Activated CD4-positive, alpha-beta memory T cell treated with anti-CD3 and anti-CD28 coated beads, Interleukin-2, amount 10 ng/mL, durations not matched to agents 7 days and 5 days (primary cell): ENCODE measurements around the gene NFE2L2. TPM values are rescaled to one million over a fixed set of nuclear protein-coding genes. Genes with fewer than 3 reads are reported as not detected.
"Not testable (repeated sequence)": the region's sequence is repeated elsewhere in the genome, so short reads cannot be mapped to it uniquely, and the experiment has no call there.

Source experiments
- CTCF ChIA-PET: fragments of 350-600 bp; sonication (Branson Sonifier 250); formaldehyde crosslinking; loops from one replicate; lab custom pipeline; 2021; ENCODE audit warnings: antibody characterized with exemption, inconsistent platforms; lab: Charles Lee
- POLR2A ChIA-PET: fragments of 350-600 bp; sonication (Branson Sonifier 250); formaldehyde crosslinking; loops from one replicate; lab custom pipeline; 2021; ENCODE audit warnings: antibody characterized with exemption; lab: Charles Lee
- DNase-seq: peaks from one replicate; pipeline ENCODE4 v3.0.0-alpha.2; 2020
- H3K27ac Mint-ChIP-seq: one replicate; pipeline ENCODE4 v1.8.0; 2021; ENCODE audit warnings: mild to moderate bottlenecking, mixed read lengths
- H3K27me3 Mint-ChIP-seq: one replicate; pipeline ENCODE4 v1.8.0; 2021; ENCODE audit warnings: mixed read lengths
- H3K36me3 Mint-ChIP-seq: one replicate; pipeline ENCODE4 v1.8.0; 2021; ENCODE audit warnings: low read depth, mixed read lengths
- H3K4me1 Mint-ChIP-seq: one replicate; pipeline ENCODE4 v1.8.0; 2021; ENCODE audit warnings: mixed read lengths
- H3K4me3 Mint-ChIP-seq: one replicate; pipeline ENCODE4 v1.8.0; 2021; ENCODE audit warnings: mild to moderate bottlenecking, mixed read lengths
- H3K9me3 Mint-ChIP-seq: one replicate; pipeline ENCODE4 v1.8.0; 2021; ENCODE audit warnings: mixed read lengths
- total RNA-seq, 2 experiments: library from RNA; stranded (reverse); gene quantifications; one replicate each; pipeline ENCODE4 v1.2.3, GENCODE V29; 2021

Gene NFE2L2
- total RNA-seq, 2 experiments from 2014 or later: 63.2 to 63.4 TPM

DNA sequence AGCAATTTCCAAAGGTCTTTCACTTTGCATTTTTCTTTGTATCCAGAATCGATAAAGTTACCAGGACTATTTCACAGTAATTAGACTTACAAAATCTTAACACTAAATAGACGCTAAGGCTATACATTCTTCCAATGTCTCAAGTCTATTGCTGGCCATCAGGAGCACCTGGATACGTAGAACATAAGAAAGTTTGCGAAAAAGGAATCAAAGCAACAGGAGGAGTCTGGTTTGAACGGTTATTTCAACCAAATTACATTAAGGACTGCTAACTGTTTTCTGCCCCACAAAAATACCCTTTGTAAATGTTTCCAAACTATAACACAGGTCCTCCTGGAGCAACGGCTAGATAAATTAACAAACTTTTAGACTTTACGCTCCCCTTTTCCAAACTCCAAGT lies 53.4 kb downstream of the NFE2L2 start:
- peak overlapping the region; percentile 100 for H3K27ac Mint-ChIP-seq
- DNase-seq: no peak
- peak overlapping the region; percentile 94 for H3K4me3 Mint-ChIP-seq
- no peaks in the 10 kb centered on the region for H3K9me3 Mint-ChIP-seq
- POLR2A ChIA-PET: interaction anchor here (0.6 to 4.7 kb wide), 28 partner anchors 9 to 356 kb away, joined by 3 to 255 read pairs (median 5); partner anchors contain the start of genes AGPS and NFE2L2
- H3K36me3 Mint-ChIP-seq: peaks cover 39% of the 10 kb centered on the region
- peaks cover 45% of the 10 kb centered on the region for H3K4me1 Mint-ChIP-seq
- no peaks in the 10 kb centered on the region for H3K27me3 Mint-ChIP-seq
- CTCF ChIA-PET: interaction anchor here (0.6 to 1.7 kb wide), 8 partner anchors 9 to 181 kb away, joined by 3 to 30 read pairs (median 8); partner anchors contain the start of genes AGPS and NFE2L2

DNA sequence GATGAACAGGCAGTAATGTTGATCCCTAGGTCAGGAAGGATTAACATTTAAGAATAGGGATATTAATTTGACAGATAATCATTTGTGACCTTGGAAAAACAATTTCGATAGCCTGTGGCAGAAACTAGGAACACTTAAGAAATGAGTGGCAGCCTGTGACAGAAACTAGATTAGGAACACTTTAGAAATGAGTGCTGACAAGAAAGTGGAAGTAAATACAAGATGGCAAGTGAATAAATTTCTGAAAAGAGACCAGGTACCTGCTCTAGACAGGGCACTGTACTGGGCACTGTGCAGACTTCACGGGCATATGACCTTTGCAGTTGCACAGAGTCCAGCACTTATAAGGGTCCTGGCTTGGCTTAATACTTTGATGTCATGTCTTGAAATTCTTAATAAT lies 57.4 kb downstream of the NFE2L2 start:
- CTCF ChIA-PET: no interaction called here

DNA sequence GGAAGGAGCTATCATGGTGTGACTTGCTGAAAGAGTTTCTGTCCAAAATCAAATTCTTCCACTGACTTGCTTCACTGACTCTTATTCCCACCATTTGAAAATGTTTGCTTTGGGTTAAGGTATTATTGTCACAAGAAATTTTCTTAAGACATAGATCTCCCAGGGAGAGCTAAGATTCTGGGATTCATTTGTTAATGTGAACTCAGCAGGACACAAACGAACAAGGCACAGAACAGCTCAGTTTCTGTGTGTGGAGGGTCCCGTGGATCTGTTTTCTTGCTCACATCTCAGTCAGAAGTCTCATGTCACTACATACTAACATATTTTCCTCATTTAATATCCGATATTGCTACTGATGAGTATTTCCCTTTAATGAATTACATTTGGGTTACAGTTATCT lies 60.1 kb downstream of the NFE2L2 start:
- DNase-seq: no peak
- Mint-ChIP-seq H3K4me3 (no peak overlapping the region), H3K36me3 (peaks cover 3% of the 10 kb centered on the region), H3K27me3 (no peaks in the 10 kb centered on the region), H3K4me1 (peaks cover 18% of the 10 kb centered on the region), H3K9me3 (no peaks in the 10 kb centered on the region), H3K27ac (no peak overlapping the region)
- ChIA-PET CTCF (interaction anchor here (2.2 kb wide), 1 partner anchor 39 kb away, joined by 8 read pairs; no protein-coding TSS in a partner anchor), POLR2A (interaction anchor here (0.7 to 1.2 kb wide), 3 partner anchors 17 to 61 kb away, joined by 3 to 6 read pairs (median 3); partner anchors contain the start of gene NFE2L2)

More for the DNA sequence above, 57.4 kb downstream of the NFE2L2 start:
- no peak for DNase-seq
- Mint-ChIP-seq H3K4me3 (no peak overlapping the region), H3K9me3 (no peaks in the 10 kb centered on the region), H3K4me1 (peaks cover 27% of the 10 kb centered on the region), H3K27me3 (no peaks in the 10 kb centered on the region), H3K36me3 (peaks cover 5% of the 10 kb centered on the region), H3K27ac (no peak overlapping the region)
- POLR2A ChIA-PET: no interaction called here

DNA sequence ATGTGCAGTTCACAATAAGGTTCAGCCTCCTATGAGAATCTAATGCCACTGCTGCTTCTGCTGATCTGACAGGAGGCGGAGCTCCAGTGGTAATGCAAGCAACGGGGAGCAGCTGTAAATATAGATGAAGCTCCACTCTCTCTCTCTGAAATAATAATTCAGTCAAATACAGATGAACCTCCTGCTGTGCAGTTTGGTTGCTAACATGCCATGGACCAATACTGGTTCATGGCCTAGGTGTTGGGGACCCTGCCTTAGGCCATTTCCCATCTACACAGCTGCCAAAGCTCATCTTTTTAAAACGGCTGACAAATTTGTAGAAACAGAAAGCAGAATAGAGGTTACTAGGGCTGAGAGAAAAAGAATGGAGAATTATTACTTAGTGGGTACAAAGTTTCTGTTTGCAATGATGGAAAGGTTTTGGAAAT lies 62.6 kb downstream of the NFE2L2 start:
- Mint-ChIP-seq H3K4me1 (peaks cover 9% of the 10 kb centered on the region), H3K36me3 (peaks cover 3% of the 10 kb centered on the region), H3K4me3 (no peak overlapping the region), H3K9me3 (no peaks in the 10 kb centered on the region), H3K27ac (no peak overlapping the region), H3K27me3 (no peaks in the 10 kb centered on the region)
- ChIA-PET CTCF (interaction anchor here (1.6 to 2.6 kb wide), 2 partner anchors 10 to 37 kb away, joined by 5 to 9 read pairs; no protein-coding TSS in a partner anchor), POLR2A (interaction anchor here (1.0 to 3.9 kb wide), 4 partner anchors 10 to 63 kb away, joined by 3 to 26 read pairs (median 8); partner anchors contain the start of genes HNRNPA3 and NFE2L2)
- DNase-seq: no peak

DNA sequence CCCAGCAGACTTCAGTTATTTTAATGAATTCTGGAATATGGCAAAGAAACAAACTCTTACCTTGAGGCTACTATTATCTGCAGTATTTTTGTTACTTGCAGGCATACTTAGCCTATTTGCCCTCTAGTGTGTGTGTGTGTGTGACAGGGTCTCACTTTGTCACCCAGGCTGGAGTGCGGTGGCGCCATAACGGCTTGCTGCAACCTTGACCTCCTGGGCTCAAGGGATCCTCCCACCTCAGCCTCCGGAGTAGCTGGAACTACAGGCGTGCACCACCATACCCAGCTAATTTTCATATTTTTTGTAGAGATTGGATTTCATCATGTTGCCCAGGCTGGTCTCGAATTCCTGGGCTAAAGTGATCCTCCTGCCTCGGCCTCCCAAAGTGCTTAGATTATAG lies 64.1 kb downstream of the NFE2L2 start:
- not testable (repeated sequence) for H3K36me3 Mint-ChIP-seq, H3K9me3 Mint-ChIP-seq, H3K4me3 Mint-ChIP-seq, H3K27ac Mint-ChIP-seq, H3K4me1 Mint-ChIP-seq, DNase-seq, H3K27me3 Mint-ChIP-seq
- ChIA-PET POLR2A (interaction anchor here (1.2 to 3.9 kb wide), 3 partner anchors 12 to 63 kb away, joined by 3 to 26 read pairs (median 4); partner anchors contain the start of gene HNRNPA3), CTCF (interaction anchor here (0.6 to 2.6 kb wide), 3 partner anchors 36 to 191 kb away, joined by 3 to 9 read pairs (median 3); no protein-coding TSS in a partner anchor)

DNA sequence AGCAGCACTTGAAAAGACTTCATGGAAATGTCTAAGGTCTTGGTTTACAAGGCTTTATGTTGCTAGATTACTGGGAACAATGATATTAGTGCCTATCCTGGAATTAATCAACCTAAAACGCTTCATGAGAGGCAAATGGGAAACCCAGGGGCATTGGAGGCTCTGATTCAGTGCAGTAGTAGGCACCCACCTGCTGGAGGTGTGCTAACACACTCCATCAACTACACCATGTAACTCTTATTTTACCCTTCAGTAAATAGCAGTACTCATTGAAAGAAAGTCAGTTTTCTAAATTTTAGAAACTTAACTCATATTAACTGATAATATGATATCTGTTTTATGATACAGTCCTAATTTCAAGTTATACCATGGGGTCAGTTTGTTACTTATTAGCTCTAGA lies 69.3 kb downstream of the NFE2L2 start:
- no peak overlapping the region for H3K27ac Mint-ChIP-seq
- peaks cover 12% of the 10 kb centered on the region for H3K4me1 Mint-ChIP-seq
- POLR2A ChIA-PET: interaction anchor here (0.9 to 1.2 kb wide), 3 partner anchors 15 to 197 kb away, joined by 3 to 4 read pairs (median 4); partner anchors contain the start of gene AGPS
- H3K36me3 Mint-ChIP-seq: no peaks in the 10 kb centered on the region
- no peaks in the 10 kb centered on the region for H3K9me3 Mint-ChIP-seq
- no peak overlapping the region for H3K4me3 Mint-ChIP-seq
- H3K27me3 Mint-ChIP-seq: no peaks in the 10 kb centered on the region
- no peak for DNase-seq
- CTCF ChIA-PET: interaction anchor here (1.0 to 6.1 kb wide), 6 partner anchors 17 to 111 kb away, joined by 3 to 54 read pairs (median 8); partner anchors contain the start of gene HNRNPA3

DNA sequence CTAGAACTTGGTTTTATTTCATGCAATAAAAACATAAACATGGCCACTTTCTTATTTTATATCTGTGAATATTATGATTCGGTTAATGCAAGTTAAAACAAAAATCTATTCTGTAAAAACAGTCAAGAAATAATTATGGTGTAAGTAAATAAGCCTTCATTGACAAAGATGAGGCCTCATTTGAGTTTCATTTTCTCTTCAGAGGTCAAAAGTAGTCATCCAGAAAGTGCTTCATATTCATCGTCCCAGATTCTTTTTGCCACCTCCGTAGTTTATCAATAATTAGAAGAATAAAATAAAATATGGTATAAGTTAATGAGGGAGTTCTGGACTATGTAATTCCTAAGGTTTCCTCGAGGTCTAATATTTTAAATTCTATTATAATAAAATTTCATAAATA lies 71.3 kb downstream of the NFE2L2 start:
- Mint-ChIP-seq H3K4me1 (peaks cover 12% of the 10 kb centered on the region), H3K4me3 (peak overlapping the region; percentile 30), H3K36me3 (no peaks in the 10 kb centered on the region), H3K9me3 (no peaks in the 10 kb centered on the region), H3K27ac (peak overlapping the region; percentile 23), H3K27me3 (no peaks in the 10 kb centered on the region)
- ChIA-PET POLR2A (interaction anchor here (1.0 to 1.4 kb wide), 2 partner anchors 19 to 20 kb away, joined by 3 to 12 read pairs; partner anchors contain the start of gene HNRNPA3), CTCF (interaction anchor here (2.2 to 6.1 kb wide), 3 partner anchors 19 to 70 kb away, joined by 10 to 54 read pairs (median 11); partner anchors contain the start of gene HNRNPA3)
- DNase-seq: no peak

DNA sequence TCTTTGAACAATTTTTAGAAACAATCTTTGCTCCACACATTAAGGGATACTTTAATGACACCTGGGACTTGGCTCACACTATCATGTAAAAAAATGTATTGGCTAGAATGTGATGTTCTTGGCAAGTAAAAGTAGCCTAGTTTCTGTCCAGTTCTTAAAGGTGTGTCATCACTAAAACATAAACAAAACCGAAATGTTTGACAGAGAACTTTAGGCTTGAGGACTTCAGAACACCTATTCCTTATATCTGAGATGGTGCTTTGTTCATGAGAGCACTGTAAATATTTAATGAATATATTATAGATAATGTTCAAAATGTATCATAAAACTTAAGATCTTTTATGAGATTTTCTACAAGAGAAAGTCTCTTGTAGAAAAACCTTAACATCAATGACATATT lies 71.7 kb downstream of the NFE2L2 start:
- H3K4me3 Mint-ChIP-seq: no peak overlapping the region
- DNase-seq: no peak
- H3K27me3 Mint-ChIP-seq: no peaks in the 10 kb centered on the region
- H3K9me3 Mint-ChIP-seq: no peaks in the 10 kb centered on the region
- CTCF ChIA-PET: no interaction called here
- H3K36me3 Mint-ChIP-seq: no peaks in the 10 kb centered on the region
- POLR2A ChIA-PET: no interaction called here
- H3K4me1 Mint-ChIP-seq: peaks cover 12% of the 10 kb centered on the region
- no peak overlapping the region for H3K27ac Mint-ChIP-seq

DNA sequence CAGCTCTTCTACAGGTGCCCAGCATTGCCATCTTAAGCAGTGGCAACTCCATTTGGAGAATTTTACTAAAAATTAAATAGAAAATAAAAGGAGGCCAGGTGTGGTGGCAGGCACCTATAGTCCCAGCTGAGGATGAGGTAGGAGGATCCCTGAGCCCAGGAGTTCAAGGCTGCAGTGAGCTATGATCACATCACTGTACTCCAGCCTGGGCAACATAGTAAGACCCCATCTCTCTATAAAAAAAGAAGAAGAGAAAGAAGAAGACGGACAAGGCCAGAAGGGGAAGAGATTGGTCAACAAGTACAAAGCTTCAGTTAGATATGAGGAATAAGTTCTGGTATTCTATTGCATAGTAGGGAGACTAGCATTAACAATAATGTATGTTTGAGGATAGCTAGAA lies 73.6 kb downstream of the NFE2L2 start:
- no peaks in the 10 kb centered on the region for H3K9me3 Mint-ChIP-seq
- ChIA-PET CTCF (interaction anchor here (0.9 kb wide), 1 partner anchor 25 kb away, joined by 3 read pairs; no protein-coding TSS in a partner anchor), POLR2A (interaction anchor here (1.3 kb wide), 1 partner anchor 21 kb away, joined by 4 read pairs; the partner anchor contains the start of gene HNRNPA3)
- H3K36me3 Mint-ChIP-seq: no peaks in the 10 kb centered on the region
- H3K27ac Mint-ChIP-seq: no peak overlapping the region
- DNase-seq: no peak
- no peaks in the 10 kb centered on the region for H3K27me3 Mint-ChIP-seq
- no peak overlapping the region for H3K4me3 Mint-ChIP-seq
- H3K4me1 Mint-ChIP-seq: peaks cover 12% of the 10 kb centered on the region

DNA sequence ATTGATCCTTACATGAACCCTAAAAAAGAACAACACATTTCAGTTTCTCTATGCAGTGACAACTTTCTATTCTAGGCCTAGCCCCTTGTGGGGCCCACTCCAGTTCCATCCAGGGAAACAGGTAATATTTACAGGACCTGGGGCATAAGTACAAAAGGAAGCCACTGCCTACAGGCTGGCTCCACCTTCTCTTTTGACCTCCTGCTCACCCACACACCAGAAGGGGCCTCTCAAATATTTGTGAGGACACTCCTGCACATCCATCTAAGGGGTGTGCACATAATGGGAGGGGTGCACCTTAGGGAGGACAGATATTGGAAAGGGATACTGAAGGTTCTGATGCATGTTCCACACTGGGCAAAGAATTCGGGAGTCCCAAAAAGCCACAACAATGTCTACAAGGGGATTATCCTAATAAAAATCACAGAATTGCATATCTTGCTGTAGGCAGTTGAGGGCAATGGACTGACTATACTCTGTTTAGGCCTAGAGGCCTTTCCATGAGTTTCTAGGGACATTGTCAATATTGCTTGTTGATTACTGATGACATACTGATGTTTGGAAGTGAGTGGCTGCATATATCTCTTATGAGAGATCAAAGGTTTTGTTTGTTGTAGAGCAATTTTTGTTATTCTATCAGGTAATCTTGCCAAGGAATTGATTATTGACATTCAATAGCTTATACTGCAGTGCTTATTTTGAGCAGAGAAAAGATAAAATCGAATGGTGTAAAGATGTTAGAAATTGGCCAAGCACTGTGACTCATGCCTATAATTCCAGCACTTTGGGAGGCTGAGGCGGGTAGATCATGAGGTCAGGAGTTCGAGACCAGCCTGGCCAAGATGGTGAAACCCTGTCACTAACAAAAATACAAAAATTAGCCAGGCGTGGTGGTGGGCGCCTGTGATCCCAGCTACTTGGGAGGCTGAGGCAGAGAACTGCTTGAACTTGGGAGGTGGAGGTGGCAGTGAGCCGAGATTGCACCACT lies 75.8 kb downstream of the NFE2L2 start:
- no peak overlapping the region for H3K4me3 Mint-ChIP-seq

DNA sequence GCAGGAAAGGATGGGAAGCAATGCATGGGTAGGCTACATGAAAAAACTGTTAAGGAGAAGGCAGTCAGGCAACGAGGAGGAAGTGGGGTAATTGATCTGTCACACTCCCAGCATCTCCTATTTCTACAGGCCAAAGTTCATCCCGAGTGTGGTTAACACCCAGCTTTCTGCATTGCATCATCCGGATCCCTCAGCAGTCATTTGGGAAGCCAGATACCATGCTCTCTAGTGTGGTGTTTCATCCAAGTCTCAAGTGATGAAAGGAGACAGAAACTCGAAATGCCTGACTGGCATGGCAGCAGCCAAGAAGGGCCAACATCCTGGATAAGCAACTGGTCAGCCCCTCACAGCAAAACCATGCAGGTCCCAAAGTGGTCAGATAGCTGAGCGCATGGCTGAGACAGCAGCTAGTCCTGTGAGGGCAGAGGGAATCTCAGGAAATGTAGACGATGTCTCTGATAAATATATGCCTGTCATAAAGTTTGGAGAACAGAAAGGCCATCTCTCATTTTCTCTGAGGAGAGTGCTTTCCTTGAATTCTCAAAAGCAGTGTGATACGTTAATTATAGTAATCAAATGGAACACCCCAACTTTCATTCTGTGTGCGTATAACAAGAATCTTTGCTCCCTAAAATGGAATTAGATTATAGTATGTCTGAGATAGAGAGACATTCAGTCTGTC lies 76.8 kb downstream of the NFE2L2 start:
- Mint-ChIP-seq H3K27ac (no peak overlapping the region), H3K9me3 (no peaks in the 10 kb centered on the region), H3K4me3 (no peak overlapping the region), H3K4me1 (peaks cover 2% of the 10 kb centered on the region), H3K27me3 (peaks cover 11% of the 10 kb centered on the region), H3K36me3 (no peaks in the 10 kb centered on the region)
- ChIA-PET CTCF (no interaction called here), POLR2A (no interaction called here)
- no peak for DNase-seq

More for the DNA sequence above, 75.8 kb downstream of the NFE2L2 start:
- ChIA-PET CTCF (interaction anchor here (1.1 kb wide), 1 partner anchor 24 kb away, joined by 4 read pairs; no protein-coding TSS in a partner anchor), POLR2A (no interaction called here)
- H3K27ac Mint-ChIP-seq: no peak overlapping the region
- peaks cover 5% of the 10 kb centered on the region for H3K27me3 Mint-ChIP-seq
- no peak for DNase-seq
- peaks cover 7% of the 10 kb centered on the region for H3K4me1 Mint-ChIP-seq
- no peaks in the 10 kb centered on the region for H3K36me3 Mint-ChIP-seq
- H3K9me3 Mint-ChIP-seq: no peaks in the 10 kb centered on the region

DNA sequence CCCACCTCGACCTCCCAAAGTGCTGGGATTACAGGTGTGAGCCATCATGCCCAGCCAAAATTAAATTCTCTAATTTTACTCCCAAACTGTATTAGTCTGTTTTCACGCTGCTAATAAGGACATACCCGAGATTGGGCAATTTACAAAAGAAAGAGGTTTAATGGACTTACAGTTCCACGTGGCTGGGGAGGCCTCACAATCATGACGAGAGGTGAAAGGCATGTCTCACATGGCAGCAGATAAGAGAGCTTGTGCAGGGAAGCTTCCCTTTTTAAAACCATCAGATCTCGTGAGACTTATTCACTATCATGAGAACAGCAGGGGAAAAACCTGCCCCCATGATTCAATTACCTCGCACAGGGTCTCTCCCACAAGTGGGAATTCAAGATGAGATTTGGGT lies 78.5 kb downstream of the NFE2L2 start:
- H3K27me3 Mint-ChIP-seq: peaks cover 16% of the 10 kb centered on the region
- CTCF ChIA-PET: interaction anchor here (0.9 to 5.8 kb wide), 4 partner anchors 12 to 106 kb away, joined by 3 to 24 read pairs (median 10); no protein-coding TSS in a partner anchor
- H3K36me3 Mint-ChIP-seq, DNase-seq, H3K9me3 Mint-ChIP-seq, H3K27ac Mint-ChIP-seq, POLR2A ChIA-PET, H3K4me3 Mint-ChIP-seq, H3K4me1 Mint-ChIP-seq: not testable (repeated sequence)
